ENCODE data around the gene IGSF11.

- no peak for TF ChIP-seq EZH2 (IDR thresholded peaks at IDR 0.05; ENCODE audit: low read length)
- TF ChIP-seq, protein P1, sequence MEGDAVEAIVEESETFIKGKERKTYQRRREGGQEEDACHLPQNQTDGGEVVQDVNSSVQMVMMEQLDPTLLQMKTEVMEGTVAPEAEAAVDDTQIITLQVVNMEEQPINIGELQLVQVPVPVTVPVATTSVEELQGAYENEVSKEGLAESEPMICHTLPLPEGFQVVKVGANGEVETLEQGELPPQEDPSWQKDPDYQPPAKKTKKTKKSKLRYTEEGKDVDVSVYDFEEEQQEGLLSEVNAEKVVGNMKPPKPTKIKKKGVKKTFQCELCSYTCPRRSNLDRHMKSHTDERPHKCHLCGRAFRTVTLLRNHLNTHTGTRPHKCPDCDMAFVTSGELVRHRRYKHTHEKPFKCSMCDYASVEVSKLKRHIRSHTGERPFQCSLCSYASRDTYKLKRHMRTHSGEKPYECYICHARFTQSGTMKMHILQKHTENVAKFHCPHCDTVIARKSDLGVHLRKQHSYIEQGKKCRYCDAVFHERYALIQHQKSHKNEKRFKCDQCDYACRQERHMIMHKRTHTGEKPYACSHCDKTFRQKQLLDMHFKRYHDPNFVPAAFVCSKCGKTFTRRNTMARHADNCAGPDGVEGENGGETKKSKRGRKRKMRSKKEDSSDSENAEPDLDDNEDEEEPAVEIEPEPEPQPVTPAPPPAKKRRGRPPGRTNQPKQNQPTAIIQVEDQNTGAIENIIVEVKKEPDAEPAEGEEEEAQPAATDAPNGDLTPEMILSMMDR (optimal IDR thresholded peaks at IDR 0.05 in 1 of 3, IDR thresholded peaks at IDR 0.05 in 1 of 3, conservative IDR thresholded peaks at IDR 0.05 in 1 of 3; ENCODE audit: extremely low read depth in 1 of 3, insufficient read depth in 2 of 3, low read length in 3 of 3): no peak
Measured at GRCh38 chr3:118948146-118948545, 86.5 kb downstream of the IGSF11 start.
